Stimulated activated CD8-positive, alpha-beta memory T cell treated with anti-CD3 and anti-CD28 coated beads, Interleukin-2, amount 100 ng/mL, for 48 hours (primary cell): ENCODE data around the gene CEP250.
"Not testable (repeated sequence)": the region's sequence is repeated elsewhere in the genome, so short reads cannot be mapped to it uniquely, and the experiment has no call there.

ENCODE experiments used
- DNase-seq, 2 donors: peaks; one replicate each; pipeline ENCODE4 v3.0.0-alpha.2; 2020; ENCODE audit warnings: low read depth in 2 of 2

CEP250 gene

DNA sequence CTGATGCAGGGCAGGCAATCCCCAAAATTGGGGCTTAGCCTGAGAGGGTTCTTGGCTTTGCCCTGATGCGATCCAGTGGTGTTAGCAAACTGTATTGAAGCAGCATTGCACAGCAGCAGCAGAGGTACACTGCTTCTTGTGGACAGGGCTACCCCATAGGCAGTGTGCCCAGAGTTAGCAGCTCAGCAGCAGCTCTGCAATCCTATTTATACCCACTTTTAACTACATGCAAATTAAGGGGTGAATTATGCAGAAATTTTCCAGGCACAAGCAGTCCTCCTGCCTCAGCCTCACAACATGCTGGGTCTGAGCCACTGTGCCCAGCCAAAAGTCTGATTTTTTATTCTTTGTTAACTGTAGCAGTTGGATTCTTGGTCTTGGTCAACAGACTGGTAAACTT lies 70.2 kb downstream of the CEP250 start:
- no peak for DNase-seq

DNA sequence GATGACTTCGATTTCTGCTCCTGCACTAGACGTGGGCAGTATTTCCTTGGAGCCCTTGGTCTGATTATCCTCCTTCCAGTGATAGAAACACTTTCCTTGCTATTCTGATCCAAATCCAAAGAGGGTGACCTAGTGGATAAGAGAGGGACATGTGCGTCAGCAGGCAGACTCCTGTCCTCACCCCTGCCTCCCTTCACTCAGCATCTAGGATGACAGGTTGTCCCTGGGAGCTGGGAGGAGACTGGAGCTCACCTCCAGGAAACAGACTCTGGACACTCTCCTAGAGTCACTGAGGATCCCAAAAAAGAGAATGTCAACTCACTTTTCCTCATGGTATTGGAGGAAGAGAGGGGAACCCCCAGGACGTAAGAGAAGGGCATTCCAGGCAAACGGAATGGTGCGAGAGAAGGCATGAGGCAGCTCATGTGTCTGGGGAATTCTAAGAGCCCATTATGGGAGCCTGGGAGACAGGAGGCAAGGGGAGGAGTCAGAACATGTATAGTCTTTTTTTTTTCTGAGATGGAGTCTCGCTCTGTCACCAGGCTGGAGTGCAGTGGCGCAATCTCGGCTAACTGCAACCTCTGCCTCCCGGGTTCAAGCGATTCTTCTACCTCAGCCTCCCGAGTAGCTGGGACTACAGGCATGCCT lies 71.8 kb downstream of the CEP250 start:
- DNase-seq = no peak

DNA sequence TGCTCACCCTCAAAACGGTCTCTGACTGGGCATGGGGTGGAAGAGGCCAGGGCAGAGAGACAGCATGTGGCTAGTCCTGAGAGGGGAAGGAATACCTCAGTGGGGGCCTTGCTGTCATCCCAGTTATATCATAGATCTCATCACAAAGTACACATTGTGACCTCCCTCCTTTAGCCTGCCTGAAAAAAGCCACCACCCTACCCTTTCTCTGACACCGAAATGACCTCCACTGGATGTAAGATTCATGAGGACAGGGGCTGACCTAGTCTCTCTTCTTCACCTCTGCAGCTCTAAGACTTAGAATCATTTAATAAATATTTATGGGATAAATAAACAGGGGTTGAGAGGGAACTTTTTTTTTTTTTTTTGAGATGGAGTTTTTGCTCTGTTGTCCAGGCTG lies 74.2 kb downstream of the CEP250 start, which contains the start of gene C20orf173:
Gene C20orf173, minus strand, starts transcription at position 101 of the 400 bp plus-strand sequence. CDS start 279 bp downstream, outside the sequence.
- no peak for DNase-seq

DNA sequence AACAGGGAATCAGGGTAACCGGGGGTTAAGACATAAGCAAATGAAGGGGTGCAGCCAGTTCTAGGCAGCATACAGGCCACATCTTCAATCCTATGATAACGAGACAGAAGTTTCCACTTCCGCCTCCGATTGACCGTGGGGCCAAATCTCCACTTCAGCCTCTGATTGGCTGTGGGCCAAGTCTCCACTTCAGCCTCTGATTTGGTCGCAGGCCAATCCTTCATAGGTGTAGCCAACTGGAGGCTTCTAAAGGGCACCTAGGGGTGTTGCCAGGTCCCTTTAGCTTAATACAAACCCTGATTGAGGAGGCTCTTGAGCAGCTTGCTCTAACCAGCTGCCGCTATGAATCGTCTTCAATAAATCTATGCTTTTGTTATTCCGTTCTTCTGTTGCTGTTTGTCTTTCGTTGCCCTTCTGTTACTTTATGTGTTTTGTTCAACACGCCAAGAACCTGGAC lies 84.4 kb downstream of the CEP250 start:
- no peak for DNase-seq

DNA sequence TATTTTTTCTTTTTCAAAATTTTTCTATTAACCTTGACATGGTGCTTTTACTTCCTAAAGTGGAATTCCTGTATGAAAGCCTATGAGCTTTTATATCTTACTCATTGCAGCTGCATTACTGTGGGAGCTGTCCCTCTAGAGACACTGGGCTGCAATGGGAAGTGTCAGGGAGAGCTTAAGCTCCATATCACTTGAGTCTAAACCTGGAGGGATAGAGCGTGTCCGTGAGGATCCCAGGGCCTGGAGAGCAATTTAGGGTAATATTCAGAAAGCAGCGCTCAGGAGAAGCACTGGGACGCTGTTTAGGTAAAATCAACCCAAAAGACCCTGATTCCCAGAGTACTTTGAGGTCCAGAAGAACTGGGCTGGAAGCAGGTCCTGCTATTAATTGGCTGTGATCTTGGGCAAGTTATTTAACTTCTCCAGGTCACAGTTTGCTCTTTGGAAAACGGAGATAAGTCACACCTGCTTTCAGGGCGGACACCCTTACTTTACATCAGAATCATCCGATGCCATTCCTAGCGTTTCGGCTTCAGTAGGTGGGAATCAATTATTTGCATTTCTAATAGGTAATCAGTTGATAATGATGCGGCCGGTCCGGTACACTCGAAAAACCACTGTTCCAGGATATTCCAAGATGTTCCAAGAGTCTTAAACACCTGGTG lies 85.9 kb downstream of the CEP250 start:
- no peak for DNase-seq

DNA sequence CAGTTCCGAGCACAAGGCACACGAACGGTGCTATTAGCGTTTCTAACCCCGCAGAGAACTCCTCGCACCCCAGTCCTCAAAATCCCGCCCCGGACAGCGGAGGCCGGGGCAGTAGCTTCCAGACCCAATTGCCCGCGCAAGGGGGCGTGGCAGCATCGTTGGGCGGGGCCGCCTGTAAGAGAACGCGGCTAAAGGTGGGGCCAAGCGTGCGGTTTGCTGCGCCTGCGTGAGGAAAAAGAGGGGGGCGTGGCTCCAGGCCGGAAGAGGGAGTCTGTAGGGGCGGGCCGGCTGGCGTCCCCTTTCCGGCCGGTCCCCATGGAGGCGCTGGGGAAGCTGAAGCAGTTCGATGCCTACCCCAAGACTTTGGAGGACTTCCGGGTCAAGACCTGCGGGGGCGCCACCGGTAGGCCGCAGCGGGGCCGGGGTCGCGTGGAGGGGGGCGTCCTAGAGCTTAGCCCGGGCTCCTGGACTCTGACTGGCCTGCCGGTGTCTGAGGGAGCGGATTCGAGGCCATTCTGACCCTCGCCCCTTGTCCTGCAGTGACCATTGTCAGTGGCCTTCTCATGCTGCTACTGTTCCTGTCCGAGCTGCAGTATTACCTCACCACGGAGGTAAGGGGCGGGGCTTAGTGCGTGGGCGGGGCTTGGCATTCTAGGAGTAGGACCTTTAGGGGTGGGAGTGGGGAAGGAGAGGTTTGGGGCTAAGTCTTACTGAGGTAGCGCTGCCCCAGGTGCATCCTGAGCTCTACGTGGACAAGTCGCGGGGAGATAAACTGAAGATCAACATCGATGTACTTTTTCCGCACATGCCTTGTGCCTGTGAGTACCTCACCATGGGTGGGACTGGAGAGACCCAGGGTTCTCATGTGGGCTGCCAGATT lies 86.6 kb downstream of the CEP250 start, which contains the start of gene ERGIC3:
Gene ERGIC3, plus strand, starts transcription at position 296 of the 880 bp plus-strand sequence. Its CDS starts 20 bp downstream, at position 316.
- peak; percentile 94 to 98 for DNase-seq

DNA sequence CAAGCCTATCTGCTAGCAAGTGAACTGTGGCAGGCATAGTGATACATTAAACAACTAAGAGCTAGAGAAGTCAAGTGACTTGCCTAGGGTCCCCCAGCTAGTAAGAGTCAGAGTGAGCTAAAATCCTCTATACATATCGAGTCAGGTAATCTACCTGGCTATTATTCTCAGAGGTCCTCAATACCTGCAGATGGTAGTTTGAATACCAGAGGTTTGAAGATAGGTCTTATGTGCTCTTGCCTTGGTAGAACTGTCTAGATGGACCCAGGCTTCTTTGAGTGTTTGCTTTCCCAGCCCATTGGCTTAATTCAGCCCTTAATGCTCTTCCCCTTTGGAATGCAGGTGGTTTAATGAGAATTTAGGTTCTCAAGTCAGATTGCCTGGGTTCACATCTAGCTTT lies 87.6 kb downstream of the CEP250 start:
- no peak for DNase-seq

DNA sequence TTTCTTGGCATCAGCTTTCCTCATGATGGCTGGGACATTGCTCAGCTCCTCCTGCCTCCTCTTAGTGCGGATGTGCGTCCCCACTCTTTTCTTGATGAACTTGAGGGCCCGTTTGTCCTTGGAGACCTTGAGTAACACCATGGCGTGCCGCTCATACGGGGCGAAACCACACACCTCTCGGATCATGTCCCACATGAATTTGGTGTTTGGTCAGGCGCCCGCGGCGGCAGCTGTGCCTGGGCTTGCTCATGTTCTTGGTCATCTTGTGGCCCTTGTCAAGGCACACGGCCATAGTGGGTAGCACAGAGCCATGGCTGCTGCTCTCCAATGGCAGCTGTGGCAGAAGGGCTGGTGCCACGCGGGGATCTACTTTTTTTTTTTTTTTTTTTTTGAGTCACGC lies 89.0 kb downstream of the CEP250 start:
- DNase-seq = no peak

DNA sequence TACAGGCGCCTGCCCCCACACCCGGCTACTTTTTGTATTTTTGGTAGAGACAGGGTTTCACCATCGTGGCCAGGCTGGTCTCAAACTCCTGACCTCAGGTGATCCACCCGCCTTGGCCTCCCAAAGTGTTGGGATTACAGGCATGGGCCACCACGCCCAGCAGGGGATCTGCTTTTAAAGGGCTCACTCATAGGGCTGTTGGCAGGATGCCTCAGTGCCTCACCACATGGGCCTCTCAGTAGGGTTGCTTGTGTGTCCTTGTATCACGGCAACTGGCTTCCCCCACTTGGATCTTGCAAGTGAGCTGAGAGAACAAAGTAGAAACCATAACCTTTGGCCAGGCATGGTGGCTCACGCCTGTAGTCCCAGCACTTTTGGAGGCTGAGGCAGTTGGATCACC lies 89.5 kb downstream of the CEP250 start:
- DNase-seq = not testable (repeated sequence)

DNA sequence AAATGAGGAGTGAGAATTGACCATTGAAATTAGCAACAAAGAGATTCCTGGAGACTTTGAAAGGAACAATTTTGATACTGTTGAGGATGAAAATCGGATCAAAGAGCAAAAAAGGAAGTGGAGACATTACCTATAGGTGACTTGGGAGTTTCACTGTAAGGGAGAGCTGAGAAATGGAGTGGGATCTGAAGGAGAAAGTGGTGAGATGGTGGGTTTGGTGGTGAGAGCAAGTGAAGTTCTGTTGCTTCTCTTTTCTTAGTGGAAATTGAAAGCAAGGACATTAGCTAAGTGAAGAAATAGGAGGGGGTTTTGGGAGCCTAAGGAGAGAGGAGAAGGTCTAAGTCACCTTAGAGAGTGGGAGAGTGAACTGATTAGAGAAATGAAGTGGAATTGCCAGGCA lies 90.7 kb downstream of the CEP250 start:
- DNase-seq = no peak

DNA sequence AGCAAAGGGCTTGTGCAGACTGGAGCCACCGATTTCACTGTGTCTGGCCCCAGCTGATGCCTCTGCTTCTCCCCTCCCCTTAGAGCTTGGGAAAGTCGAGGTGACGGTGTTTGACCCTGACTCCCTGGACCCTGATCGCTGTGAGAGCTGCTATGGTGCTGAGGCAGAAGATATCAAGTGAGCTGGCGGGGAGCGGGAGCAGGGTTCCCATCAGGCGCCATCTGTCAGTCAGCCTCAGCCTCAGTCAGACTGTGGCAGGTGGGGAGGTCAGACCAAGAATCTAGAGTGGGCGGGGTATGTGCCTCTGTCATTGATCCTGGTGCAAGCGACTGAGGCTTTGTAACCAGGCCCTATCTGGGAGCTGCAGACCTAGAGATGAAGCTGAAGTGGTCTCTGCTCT lies 91.9 kb downstream of the CEP250 start:
- no peak for DNase-seq

DNA sequence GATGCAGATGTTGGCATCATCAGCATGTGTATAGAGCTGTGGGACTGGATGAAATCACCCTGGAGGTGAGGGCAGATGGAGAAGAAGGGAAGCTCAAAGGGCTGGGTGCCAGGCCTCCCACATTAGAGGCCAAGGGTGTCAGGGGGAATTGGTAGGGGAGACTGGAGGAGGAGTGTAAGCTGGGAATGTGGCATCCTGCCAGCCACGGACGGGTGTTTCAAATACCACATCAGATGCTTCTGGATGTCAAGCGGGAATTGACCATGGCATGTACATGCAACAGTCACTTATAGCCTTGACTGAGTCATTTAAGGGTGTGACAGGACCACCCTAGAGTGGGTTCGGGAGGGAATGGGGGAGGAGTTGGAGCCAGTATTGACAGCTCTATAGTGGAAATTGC lies 96.1 kb downstream of the CEP250 start:
- no peak for DNase-seq

DNA sequence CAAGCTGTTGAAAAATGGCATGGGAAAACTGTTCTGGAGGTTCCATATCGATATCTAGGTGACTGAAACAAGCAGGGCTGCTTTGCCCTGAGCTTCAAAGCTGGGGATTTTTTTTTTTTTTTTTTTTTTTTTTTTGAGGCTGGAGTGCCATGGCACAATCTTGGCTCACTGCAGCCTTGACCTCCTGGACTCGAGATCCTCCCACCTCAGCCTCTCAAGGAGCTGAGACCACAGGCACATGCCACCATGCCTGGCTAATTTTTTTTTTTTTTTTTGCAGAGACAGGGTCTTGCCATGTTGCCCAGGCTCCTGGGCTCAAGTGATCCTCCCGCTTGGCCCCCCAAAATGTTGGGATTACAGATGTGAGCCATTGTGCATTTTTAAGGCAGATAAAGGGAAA lies 97.5 kb downstream of the CEP250 start:
- DNase-seq = no peak

DNA sequence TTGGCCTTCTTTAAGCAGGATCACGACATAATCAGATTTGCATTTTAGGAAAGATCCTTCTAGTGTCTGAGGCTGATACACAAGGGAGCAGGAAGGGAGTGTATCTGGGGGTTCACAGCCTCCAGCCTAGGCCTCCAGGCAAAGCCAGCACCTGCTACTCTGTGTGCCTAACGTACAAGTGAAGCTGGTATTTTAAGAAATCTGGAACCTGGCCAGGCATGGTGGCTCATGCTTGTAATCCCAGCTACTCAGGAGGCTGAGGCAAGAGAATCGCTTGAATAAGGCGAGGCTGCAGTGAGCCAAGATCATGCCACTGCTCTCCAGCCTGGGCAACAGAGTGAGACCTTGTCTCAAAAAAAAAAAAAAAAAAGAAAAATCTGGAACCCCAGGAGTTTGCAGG lies 100.1 kb downstream of the CEP250 start:
- DNase-seq = not testable (repeated sequence)

DNA sequence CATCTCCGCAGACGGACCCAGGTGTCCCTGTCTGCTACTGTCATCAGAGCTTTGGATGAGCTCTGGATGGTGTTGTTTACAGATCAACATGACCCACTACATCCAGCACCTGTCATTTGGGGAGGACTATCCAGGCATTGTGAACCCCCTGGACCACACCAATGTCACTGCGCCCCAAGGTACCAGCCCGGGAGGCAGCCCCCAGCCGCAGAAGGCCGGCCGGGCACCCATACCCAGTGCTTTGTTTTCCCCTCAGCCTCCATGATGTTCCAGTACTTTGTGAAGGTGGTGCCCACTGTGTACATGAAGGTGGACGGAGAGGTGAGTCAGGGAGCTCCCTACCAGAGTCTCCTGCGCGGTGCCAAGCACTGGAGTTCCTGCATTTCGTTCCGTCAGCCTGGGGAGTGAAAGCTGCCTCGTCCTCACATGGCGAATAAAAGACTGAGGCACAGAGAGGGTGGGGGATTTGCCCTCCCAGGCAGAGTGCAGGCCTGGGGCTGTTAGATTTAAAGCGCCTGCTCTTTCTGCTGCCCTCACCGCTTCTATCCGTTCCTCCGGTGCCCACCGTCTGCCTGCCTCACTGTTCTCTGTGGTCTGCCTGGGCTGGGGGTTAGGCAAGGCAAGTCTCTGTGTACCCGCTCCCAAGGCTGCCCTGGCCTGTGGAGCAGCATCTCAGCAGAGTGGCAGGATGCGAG lies 100.7 kb downstream of the CEP250 start:
- DNase-seq = no peak

DNA sequence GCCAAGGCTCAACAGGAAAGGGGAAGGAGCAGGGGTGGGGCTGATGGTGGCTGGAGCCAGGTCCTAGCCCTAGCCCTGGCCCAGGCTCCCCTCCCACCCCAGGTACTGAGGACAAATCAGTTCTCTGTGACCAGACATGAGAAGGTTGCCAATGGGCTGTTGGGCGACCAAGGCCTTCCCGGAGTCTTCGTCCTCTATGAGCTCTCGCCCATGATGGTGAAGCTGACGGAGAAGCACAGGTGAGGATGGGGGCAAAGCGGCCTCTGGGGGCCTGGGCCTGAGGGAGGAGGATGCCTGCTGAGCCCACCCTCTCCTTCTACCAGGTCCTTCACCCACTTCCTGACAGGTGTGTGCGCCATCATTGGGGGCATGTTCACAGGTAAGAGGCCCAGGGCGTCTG lies 101.5 kb downstream of the CEP250 start:
- DNase-seq = no peak

DNA sequence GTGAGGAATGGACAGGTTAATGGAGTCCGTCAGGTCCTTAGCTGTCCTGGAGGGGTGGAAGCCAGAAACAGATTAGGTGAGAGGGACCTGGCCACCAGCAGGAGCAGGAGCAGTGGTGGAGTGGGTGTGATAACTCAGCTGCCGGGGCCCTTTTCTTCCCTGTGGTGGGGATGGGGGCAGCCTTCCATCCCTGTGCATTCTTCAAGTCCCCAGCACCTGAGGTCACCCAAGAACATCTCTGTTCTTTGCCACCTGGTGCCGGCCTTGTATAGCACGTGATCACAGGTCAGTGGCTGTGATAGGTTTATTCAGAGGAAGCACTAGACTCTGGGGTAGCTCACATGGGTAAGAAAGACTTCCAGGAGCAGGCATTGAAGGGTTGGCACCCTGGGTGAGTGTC lies 103.1 kb downstream of the CEP250 start:
- no peak for DNase-seq

DNA sequence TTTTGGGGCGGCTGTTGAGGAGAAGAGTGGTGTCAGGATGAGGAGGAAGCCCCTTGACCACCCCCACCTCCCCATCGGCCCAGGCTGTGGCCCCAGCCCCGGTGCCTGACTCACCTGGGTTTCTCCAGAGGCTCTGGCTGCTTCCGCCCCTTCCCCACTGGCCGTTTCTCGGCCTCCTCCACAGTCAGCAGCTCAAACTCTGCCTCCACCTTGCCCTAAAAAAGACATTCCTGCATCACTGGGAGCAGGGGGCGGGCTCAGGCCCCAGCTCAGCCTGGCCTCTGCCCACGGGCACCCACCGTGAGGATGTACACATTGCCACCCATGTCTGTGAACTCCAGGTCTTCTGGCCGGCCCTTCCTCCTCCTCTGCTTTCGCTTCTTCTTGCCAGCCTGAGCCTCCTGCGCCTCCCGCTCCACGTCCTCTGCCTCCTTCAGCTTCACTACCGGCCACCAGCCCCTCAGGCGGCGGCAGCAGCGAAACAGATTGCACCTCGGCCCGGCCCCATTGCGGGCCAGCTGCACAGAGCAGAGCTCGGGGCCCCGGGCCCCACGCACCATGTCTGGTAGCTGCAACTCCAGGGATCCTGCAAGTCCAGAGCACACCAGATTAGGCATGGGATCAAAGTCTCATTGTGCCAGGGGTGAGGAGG lies 103.8 kb downstream of the CEP250 start:
- DNase-seq = no peak

DNA sequence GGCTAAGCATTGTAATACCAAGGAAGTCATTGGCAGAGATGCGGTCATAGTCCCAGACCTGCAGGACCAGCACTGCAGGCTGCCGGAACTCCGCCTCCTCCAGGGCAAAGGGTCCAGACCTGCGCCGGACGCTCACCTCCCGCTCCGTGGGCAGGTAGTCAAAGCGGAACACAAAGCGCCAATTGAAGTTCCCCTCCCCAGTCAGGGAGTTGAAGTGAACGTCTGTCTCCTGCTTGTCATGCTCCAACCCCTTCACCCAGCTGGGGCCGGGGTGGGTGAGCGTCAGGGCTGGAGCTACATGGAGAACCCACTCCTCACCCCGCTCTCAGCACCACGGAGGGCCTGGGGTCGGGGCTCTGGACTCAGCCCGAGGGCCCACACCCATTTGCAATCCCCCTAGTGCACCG lies 104.7 kb downstream of the CEP250 start:
- DNase-seq = no peak

DNA sequence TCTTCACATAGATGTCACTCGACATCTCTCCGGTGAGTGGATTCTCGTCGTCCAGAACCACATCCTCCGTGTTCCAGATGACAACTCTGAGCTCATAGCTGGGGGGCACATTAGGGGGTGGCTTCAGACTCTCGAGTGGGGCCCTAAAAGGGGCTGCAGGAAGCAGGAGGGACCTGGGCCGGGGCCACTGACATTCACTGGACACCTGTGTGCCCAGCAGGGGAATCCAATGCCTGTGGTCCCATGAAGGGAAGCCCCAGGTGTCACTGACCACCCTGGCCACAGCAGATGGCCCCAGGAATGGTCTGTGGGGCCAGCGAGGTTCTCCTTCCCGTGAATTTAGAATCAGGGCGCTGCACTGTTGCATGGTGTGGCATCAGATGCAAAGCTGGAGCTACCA lies 105.1 kb downstream of the CEP250 start:
- no peak for DNase-seq

DNA sequence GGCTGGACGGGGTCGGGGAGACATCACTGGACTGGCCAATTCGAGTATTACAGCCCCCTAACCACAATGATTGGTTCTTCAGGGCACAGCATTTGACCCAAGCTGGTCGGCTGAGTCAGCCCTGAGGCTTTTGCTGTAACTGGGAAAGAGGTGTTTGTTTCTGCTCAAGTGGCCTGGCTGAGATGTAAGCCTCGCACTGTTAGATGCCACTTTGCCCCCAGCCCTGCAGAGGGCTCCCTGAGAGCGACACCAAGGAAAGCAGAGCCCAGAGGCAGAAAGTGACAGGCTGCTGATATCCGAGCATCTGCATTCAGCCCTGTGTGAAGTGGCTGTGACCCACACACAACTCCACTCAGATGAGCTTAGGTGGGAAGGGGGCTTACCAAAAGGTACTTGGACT lies 105.9 kb downstream of the CEP250 start:
- no peak for DNase-seq
